Myocyte (in vitro differentiated cells): ENCODE results near the gene PDLIM3. TPM values are rescaled to one million over a fixed set of nuclear protein-coding genes. Genes with fewer than 3 reads are reported as not detected.
A peak's percentile ranks its signal among the peaks of the same experiment; 100 is the strongest.

ENCODE experiments used
- DNase-seq: peaks from one replicate; pipeline ENCODE4 v3.0.0-alpha.2; 2012; ENCODE audit warnings: low read depth
- total RNA-seq: library from RNA; depleted of rRNA; stranded (reverse); fragments of >200 nt; gene quantifications from 2 replicates; pipeline ENCODE4 v1.2.3, GENCODE V29; 2014

PDLIM3 gene
- total RNA-seq, 1 donor from 2014 or later, result 5,295 TPM

- peak; percentile 90 for DNase-seq
Measured at GRCh38 chr4:185471235-185472102, 63.8 kb downstream of the PDLIM3 start, which contains the start of gene CCDC110. Gene CCDC110, minus strand, starts transcription at chr4:185471733. Its CDS starts 50 bp downstream, at chr4:185471683.

GRCh38 chr4:185470501-185471195 lies 64.7 kb downstream of the PDLIM3 start:
- DNase-seq, result peak; percentile 59

GRCh38 chr4:185469580-185470154 lies 65.6 kb downstream of the PDLIM3 start:
- no peak for DNase-seq

GRCh38 chr4:185468999-185469398 lies 66.3 kb downstream of the PDLIM3 start:
- no peak for DNase-seq

- no peak for DNase-seq
Measured at GRCh38 chr4:185467991-185468390, 67.3 kb downstream of the PDLIM3 start.

- peak; percentile 5 for DNase-seq
Measured at GRCh38 chr4:185467101-185467500, 68.2 kb downstream of the PDLIM3 start.

- DNase-seq, result no peak
Measured at GRCh38 chr4:185465707-185466106, 69.6 kb downstream of the PDLIM3 start.

- DNase-seq, result no peak
Measured at GRCh38 chr4:185464887-185465286, 70.4 kb downstream of the PDLIM3 start.

GRCh38 chr4:185464183-185464582 lies 71.1 kb downstream of the PDLIM3 start:
- DNase-seq, result no peak

- DNase-seq, result no peak
Measured at GRCh38 chr4:185463541-185463940, 71.8 kb downstream of the PDLIM3 start.

- DNase-seq, result no peak
Measured at GRCh38 chr4:185461565-185461964, 73.7 kb downstream of the PDLIM3 start.

GRCh38 chr4:185457136-185457535 lies 78.2 kb downstream of the PDLIM3 start:
- peak; percentile 9 for DNase-seq

GRCh38 chr4:185456131-185456530 lies 79.2 kb downstream of the PDLIM3 start:
- no peak for DNase-seq

Other genes starting within 250 kb of the PDLIM3 start
- 1.3 and 1.6 TPM in 2 replicates for gene LRP2BP, start 139.6 kb downstream of the PDLIM3 start, total RNA-seq
- 5.6 and 7.3 TPM in 2 replicates for gene ANKRD37, start 138.7 kb downstream of the PDLIM3 start, total RNA-seq
- gene UFSP2, start 109.5 kb downstream of the PDLIM3 start, total RNA-seq, result 38.4 and 43.3 TPM in 2 replicates
- 1.4 and 2.0 TPM in 2 replicates for gene CCDC110, start 63.8 kb downstream of the PDLIM3 start, total RNA-seq